Gastroesophageal sphincter (tissue), 4 donors: ENCODE measurements around the gene MANEA. TPM values are rescaled to one million over a fixed set of nuclear protein-coding genes. Genes with fewer than 3 reads are reported as not detected.

Experiments used
- ATAC-seq: fragments of 150-250 bp; one replicate; pipeline ENCODE4 v1.9.1; 2016; ENCODE audit warnings: mild to moderate bottlenecking, moderate library complexity
- H3K27ac ChIP-seq, 4 donors: fragments of 200-600 bp; sonication (generic) in 3 of 4; 1 replicate in 3 of 4; 2 replicates in 1 of 4; pipeline ENCODE4 v1.5.1; 2016 to 2019
- H3K27me3 ChIP-seq: fragments of 200-600 bp; sonication (generic); one replicate; pipeline ENCODE4 v1.5.1; 2019
- H3K36me3 ChIP-seq, 2 donors: fragments of 200-600 bp; sonication (generic); one replicate each; pipeline ENCODE4 v1.5.1; 2019; ENCODE audit warnings: control low read depth in 1 of 2
- H3K4me1 ChIP-seq, 3 donors: fragments of 200-600 bp; sonication (generic); 1 replicate in 2 of 3; 2 replicates in 1 of 3; pipeline ENCODE4 v1.5.1; 2016 to 2019; ENCODE audit warnings: control low read depth in 2 of 3
- H3K4me3 ChIP-seq, 2 donors: fragments of 200-600 bp; sonication (generic); one replicate each; pipeline ENCODE4 v1.5.1; 2019; ENCODE audit warnings: mild to moderate bottlenecking in 1 of 2, moderate library complexity in 1 of 2
- H3K9me3 ChIP-seq, 3 donors: fragments of 200-600 bp; sonication (generic); one replicate each; pipeline ENCODE4 v1.5.1; 2017 to 2019; ENCODE audit warnings: control low read depth in 2 of 3
- EP300 ChIP-seq: sonication (generic); formaldehyde crosslinking; IDR thresholded peaks from one replicate; pipeline ENCODE4 v1.6.1; 2017; ENCODE audit warnings: antibody characterized with exemption, mild to moderate bottlenecking
- POLR2A ChIP-seq, 2 donors: fragments of 450-650 bp; IDR thresholded peaks; one replicate each; pipeline ENCODE4 v1.6.1; 2017; ENCODE audit warnings: antibody characterized with exemption in 2 of 2, mild to moderate bottlenecking in 2 of 2, moderate library complexity in 1 of 2
- POLR2AphosphoS5 ChIP-seq: sonication (generic); formaldehyde crosslinking; IDR thresholded peaks from one replicate; pipeline ENCODE4 v1.6.1; 2017; ENCODE audit warnings: antibody characterized with exemption
- WGBS, 2 donors: methylation state at CpG; one replicate each; pipeline ENCODE4 v1.1.5; 2018; ENCODE audit warnings: low coverage in 1 of 2; 5-methylcytosine and 5-hydroxymethylcytosine counted together
- total RNA-seq, 4 donors: library from RNA; depleted of rRNA; stranded (reverse); fragments of >200 nt; gene quantifications; one replicate each; pipeline ENCODE4 v1.1.0, GENCODE V29; 2016
- TF ChIP-seq, protein P1 (sequence below), 4 experiments: fragments of 200-600 bp in 2 of 4; fragments of 450-650 bp in 2 of 4; sonication (generic) in 1 of 4; IDR thresholded peaks; one replicate each; pipeline ENCODE4 v1.5.1; 2017 to 2019; ENCODE audit warnings: antibody characterized with exemption in 4 of 4, mild to moderate bottlenecking in 2 of 4, moderate library complexity in 2 of 4

Gene MANEA
- total RNA-seq, 4 donors from 2014 or later: 6.8 to 12.3 (median 10.1) TPM

DNA sequence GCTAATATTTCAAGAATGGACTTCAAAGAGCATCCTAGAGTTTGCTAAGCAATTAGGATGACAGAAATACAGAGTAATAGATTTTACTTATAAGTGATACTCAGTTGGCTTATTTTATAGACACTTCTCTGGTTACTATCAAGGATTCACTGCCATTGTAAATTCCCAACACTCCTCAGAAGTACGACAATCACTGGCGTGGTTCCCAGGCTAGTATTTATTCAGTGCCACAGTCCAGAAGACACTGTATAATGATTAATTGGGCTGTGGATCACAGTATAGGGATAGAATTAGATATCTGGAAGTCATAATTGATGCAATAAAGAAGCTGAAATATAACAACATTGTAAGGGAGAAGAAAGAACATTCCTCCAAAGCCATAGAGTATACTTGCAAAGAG lies 15.7 kb downstream of the MANEA start:
- Histone ChIP-seq H3K9me3 (no peaks in the 10 kb centered on the region), H3K4me1 (peaks cover 0 to 5% (median 0%) of the 10 kb centered on the region in 3 donors), H3K27ac (no peak overlapping the region), H3K27me3 (no peaks in the 10 kb centered on the region), H3K4me3 (no peak overlapping the region), H3K36me3 (no peaks in the 10 kb centered on the region)
- 50% methylated on average over 1 to 2 of the region's 2 CpGs for WGBS, 2 donors
- no peak for TF ChIP-seq POLR2AphosphoS5
- no peak for TF ChIP-seq POLR2A (IDR thresholded peaks at IDR 0.05)
- no peak for TF ChIP-seq EP300
- TF ChIP-seq, protein P1, sequence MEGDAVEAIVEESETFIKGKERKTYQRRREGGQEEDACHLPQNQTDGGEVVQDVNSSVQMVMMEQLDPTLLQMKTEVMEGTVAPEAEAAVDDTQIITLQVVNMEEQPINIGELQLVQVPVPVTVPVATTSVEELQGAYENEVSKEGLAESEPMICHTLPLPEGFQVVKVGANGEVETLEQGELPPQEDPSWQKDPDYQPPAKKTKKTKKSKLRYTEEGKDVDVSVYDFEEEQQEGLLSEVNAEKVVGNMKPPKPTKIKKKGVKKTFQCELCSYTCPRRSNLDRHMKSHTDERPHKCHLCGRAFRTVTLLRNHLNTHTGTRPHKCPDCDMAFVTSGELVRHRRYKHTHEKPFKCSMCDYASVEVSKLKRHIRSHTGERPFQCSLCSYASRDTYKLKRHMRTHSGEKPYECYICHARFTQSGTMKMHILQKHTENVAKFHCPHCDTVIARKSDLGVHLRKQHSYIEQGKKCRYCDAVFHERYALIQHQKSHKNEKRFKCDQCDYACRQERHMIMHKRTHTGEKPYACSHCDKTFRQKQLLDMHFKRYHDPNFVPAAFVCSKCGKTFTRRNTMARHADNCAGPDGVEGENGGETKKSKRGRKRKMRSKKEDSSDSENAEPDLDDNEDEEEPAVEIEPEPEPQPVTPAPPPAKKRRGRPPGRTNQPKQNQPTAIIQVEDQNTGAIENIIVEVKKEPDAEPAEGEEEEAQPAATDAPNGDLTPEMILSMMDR (IDR thresholded peaks at IDR 0.05): no peak
- ATAC-seq: no peak

DNA sequence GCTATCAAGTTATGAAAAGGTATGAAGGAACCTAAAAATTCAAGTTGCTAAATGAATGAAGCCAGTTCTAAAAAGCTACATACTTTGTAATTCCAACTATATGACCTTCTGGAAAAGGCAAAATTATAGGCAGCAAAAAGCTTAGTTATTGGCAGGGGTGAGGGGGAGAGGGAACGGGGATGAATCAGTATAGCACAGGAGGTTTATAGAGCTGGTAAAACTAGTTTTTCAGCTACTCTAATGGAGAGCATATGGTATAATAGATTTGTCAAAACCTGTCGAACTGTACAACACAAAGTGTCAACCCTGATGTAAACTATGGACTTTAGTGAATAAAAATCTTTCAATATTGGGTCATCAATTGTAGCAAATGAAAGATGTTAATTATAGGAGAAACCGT lies 18.7 kb downstream of the MANEA start:
- 70 to 86% methylated on average over 3 of the region's 3 CpGs for WGBS, 2 donors
- Histone ChIP-seq H3K4me1 (peaks cover 0 to 14% (median 0%) of the 10 kb centered on the region in 3 donors), H3K4me3 (no peak overlapping the region), H3K36me3 (no peaks in the 10 kb centered on the region), H3K27ac (no peak overlapping the region), H3K9me3 (no peaks in the 10 kb centered on the region), H3K27me3 (no peaks in the 10 kb centered on the region)
- TF ChIP-seq POLR2A (IDR thresholded peaks at IDR 0.05): no peak
- TF ChIP-seq EP300: no peak
- TF ChIP-seq, protein P1 (IDR thresholded peaks at IDR 0.05): no peak
- TF ChIP-seq POLR2AphosphoS5: no peak
- ATAC-seq: no peak

DNA sequence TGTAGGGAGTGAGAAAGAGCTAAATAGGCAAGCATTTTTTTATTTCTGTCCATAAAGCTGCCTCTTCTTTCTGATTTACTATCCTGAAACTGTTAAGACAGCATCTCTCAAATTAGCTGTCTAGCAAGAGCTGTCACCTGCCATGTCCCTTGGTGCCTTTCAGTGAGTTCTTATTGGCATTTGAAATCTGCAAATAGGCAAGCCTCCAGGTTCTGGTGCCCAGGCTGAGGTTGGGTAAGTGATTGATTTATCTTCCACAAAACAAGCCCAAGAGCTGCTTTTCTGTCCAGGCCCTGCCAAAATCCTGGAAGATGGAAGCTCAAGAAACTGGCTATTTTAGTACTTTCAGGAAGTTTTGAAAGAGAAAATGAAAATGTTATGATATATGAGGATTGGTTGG lies 22.4 kb downstream of the MANEA start:
- H3K4me1 ChIP-seq: peaks cover 0 to 12% (median 0%) of the 10 kb centered on the region in 3 donors
- H3K27ac ChIP-seq: no peak overlapping the region
- H3K4me3 ChIP-seq: no peak overlapping the region
- H3K9me3 ChIP-seq: no peaks in the 10 kb centered on the region
- no peak for ATAC-seq
- TF ChIP-seq POLR2AphosphoS5 (no peak), EP300 (no peak), POLR2A (IDR thresholded peaks at IDR 0.05) (no peak)
- H3K36me3 ChIP-seq: no peaks in the 10 kb centered on the region
- H3K27me3 ChIP-seq: no peaks in the 10 kb centered on the region

DNA sequence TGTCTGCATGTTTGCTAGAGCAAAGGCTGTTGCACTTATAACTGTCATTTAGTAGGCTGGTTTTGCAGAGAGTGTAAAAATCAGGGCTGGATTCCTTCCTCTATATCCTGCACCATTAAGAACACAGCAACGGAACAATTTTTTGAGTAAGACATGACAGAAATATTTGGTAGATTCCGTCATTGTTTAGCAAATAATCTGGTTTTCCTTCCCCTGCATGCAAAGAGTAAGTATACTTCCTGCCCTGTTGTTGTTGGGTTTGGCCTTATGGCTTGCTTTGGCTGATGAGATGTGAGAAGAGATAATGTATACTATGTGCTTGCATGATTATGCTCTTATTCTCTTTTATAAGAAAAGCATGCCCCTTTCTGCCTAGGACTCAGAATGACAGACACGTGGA lies 23.8 kb downstream of the MANEA start:
- Histone ChIP-seq H3K4me3 (no peak overlapping the region), H3K36me3 (peaks cover 0 to 8% of the 10 kb centered on the region in 2 donors), H3K4me1 (peaks cover 0 to 9% (median 0%) of the 10 kb centered on the region in 3 donors), H3K9me3 (no peaks in the 10 kb centered on the region), H3K27me3 (no peaks in the 10 kb centered on the region), H3K27ac (no peak overlapping the region)
- no peak for TF ChIP-seq POLR2A (IDR thresholded peaks at IDR 0.05)
- TF ChIP-seq EP300: no peak
- TF ChIP-seq, protein P1 (IDR thresholded peaks at IDR 0.05): no peak
- no peak for TF ChIP-seq POLR2AphosphoS5
- no peak for ATAC-seq
- 67 to 80% methylated on average over 3 of the region's 3 CpGs for WGBS, 2 donors

DNA sequence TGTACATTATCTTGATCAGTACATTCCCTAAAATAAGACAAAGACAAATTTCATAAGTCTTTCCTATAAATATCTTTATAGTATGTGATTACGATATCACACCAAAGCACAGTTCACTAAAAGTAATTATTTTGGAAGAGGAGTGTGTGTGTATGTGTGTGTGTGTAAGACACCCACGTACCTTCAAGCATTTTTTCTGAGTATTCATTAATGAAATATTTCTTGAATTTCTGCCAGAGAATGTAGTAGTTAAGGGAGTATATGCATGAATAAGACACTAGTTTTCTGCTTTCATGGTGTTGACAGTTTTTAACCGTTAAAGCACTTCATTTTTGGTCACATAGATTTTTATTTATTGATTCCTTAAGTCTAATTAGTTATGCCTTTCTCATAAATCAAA lies 36.8 kb downstream of the MANEA start:
- no peak overlapping the region for H3K27ac ChIP-seq
- no peaks in the 10 kb centered on the region for H3K36me3 ChIP-seq
- H3K4me1 ChIP-seq: no peaks in the 10 kb centered on the region
- H3K4me3 ChIP-seq: no peak overlapping the region
- H3K27me3 ChIP-seq: no peaks in the 10 kb centered on the region
- 76 to 84% methylated on average over 3 of the region's 3 CpGs for WGBS, 2 donors
- H3K9me3 ChIP-seq: no peaks in the 10 kb centered on the region
- ATAC-seq: no peak
- TF ChIP-seq POLR2AphosphoS5 (no peak), EP300 (no peak), POLR2A (IDR thresholded peaks at IDR 0.05) (no peak)
- TF ChIP-seq, protein P1 (IDR thresholded peaks at IDR 0.05): no peak
